HCT116 (cell line): ENCODE results near the gene SRRM1. TPM values are rescaled to one million over a fixed set of nuclear protein-coding genes. Genes with fewer than 3 reads are reported as not detected.

ENCODE experiments used
- ATAC-seq: fragments of 200-7000 bp; cut with Tn5 transposase; 2 replicates; pipeline ENCODE4 v1.9.1; 2020; ENCODE audit warnings: mild to moderate bottlenecking, moderate library complexity
- BruUV-seq: library from RNA; stranded (reverse); fragments of 400-500 nt; replicated peaks from 2 replicates; lab custom pipeline; 2021; lab: Mats Ljungman, UMichigan
- CTCF ChIA-PET: fragments of 300-600 bp; sonication (Branson Sonifier 250); formaldehyde crosslinking; loops from one replicate; lab custom pipeline; 2021; ENCODE audit warnings: antibody characterized with exemption; lab: Charles Lee
- POLR2A ChIA-PET: fragments of 300-600, 350-600 bp; sonication (Branson Sonifier 250); formaldehyde crosslinking; loops from one replicate; lab custom pipeline; 2021; ENCODE audit warnings: antibody characterized with exemption; lab: Charles Lee
- RAD21 ChIA-PET, 2 experiments: fragments of 300-600 bp; sonication (Branson Sonifier 250); formaldehyde crosslinking; loops; one replicate each; lab custom pipeline; 2023; ENCODE audit warnings: low total read pairs in 2 of 2; ENCODE audit not compliant: uncharacterized antibody in 2 of 2, unreplicated experiment in 2 of 2, low non-redundant PET in 1 of 2; lab: Charles Lee
- DNase-seq: peaks from one replicate; pipeline ENCODE4 v3.0.0-alpha.2; 2010; ENCODE audit warnings: low read depth, low spot score
- H2AFZ ChIP-seq: fragments of 200-600 bp; shearing (Covaris generic), sonication (generic); 2 replicates; pipeline ENCODE4 v1.6.1; 2017; ENCODE audit warnings: low read depth, mixed run types, mixed read lengths, antibody characterized with exemption, low read length; ENCODE audit not compliant: poor library complexity, severe bottlenecking
- H3K27ac ChIP-seq: 2 replicates; pipeline ENCODE4 v1.5.1; 2012; ENCODE audit warnings: low read depth, low read length
- H3K27me3 ChIP-seq: fragments of 200-600 bp; sonication (generic); 2 replicates; pipeline ENCODE4 v1.6.1; 2016; ENCODE audit warnings: mixed run types, low read length, mixed read lengths; ENCODE audit not compliant: insufficient read depth
- H3K36me3 ChIP-seq, 2 experiments: fragments of 200-500 bp in 1 of 2; fragments of 200-600 bp in 1 of 2; sonication (Bioruptor generic) in 1 of 2; sonication (generic) in 1 of 2; 2 replicates each; pipeline versions ENCODE4 v1.5.1 to v1.6.1; 2014 to 2016; ENCODE audit warnings: low read length in 2 of 2, inconsistent platforms in 1 of 2, mixed read lengths in 1 of 2, mixed run types in 1 of 2; ENCODE audit not compliant: insufficient read depth in 2 of 2, control insufficient read depth in 1 of 2
- H3K4me1 ChIP-seq, 2 experiments: fragments of 200-600 bp in 1 of 2; sonication (generic) in 1 of 2; 2 replicates each; pipeline versions ENCODE4 v1.5.1 to v1.6.1; 2012 to 2017; ENCODE audit warnings: low read length in 2 of 2, inconsistent platforms in 1 of 2, mild to moderate bottlenecking in 1 of 2, mixed read lengths in 1 of 2, mixed run types in 1 of 2, moderate library complexity in 1 of 2; ENCODE audit not compliant: insufficient read depth in 2 of 2, control insufficient read depth in 1 of 2
- H3K4me2 ChIP-seq: fragments of 200-600 bp; sonication (generic); 2 replicates; pipeline ENCODE4 v1.6.1; 2017; ENCODE audit warnings: mixed run types, low read length, mixed read lengths
- H3K4me3 ChIP-seq, 2 experiments: fragments of 200-600 bp in 1 of 2; sonication (generic) in 1 of 2; replicated peaks in 1 of 2; 2 replicates each; pipeline ENCODE4 v1.5.1; 2011 to 2016; ENCODE audit warnings: low read length in 2 of 2, control low read depth in 1 of 2, low read depth in 1 of 2, mild to moderate bottlenecking in 1 of 2, mixed read lengths in 1 of 2, mixed run types in 1 of 2
- H3K79me2 ChIP-seq: fragments of 200-600 bp; sonication (generic); 2 replicates; pipeline ENCODE4 v1.6.1; 2017; ENCODE audit warnings: mild to moderate bottlenecking, mixed run types, low read length, moderate library complexity, mixed read lengths; ENCODE audit not compliant: insufficient read depth
- H3K9ac ChIP-seq: fragments of 200-600 bp; sonication (generic); 2 replicates; pipeline ENCODE4 v1.6.1; 2016; ENCODE audit warnings: low read length, mixed read lengths
- H3K9me2 ChIP-seq: fragments of 200-600 bp; sonication (generic), shearing (Covaris generic); 2 replicates; pipeline ENCODE4 v1.6.1; 2017; ENCODE audit warnings: mixed run types, mild to moderate bottlenecking, moderate library complexity; ENCODE audit not compliant: insufficient read depth
- H3K9me3 ChIP-seq, 2 experiments: fragments of 200-500 bp in 1 of 2; fragments of 200-600 bp in 1 of 2; sonication (Bioruptor generic) in 1 of 2; sonication (generic) in 1 of 2; 2 replicates each; pipeline ENCODE4 v1.6.1; 2014 to 2017; ENCODE audit warnings: low read length in 2 of 2, mixed read lengths in 2 of 2, inconsistent platforms in 1 of 2, low read depth in 1 of 2, mild to moderate bottlenecking in 1 of 2, mixed run types in 1 of 2, moderate library complexity in 1 of 2; ENCODE audit not compliant: control insufficient read depth in 1 of 2, insufficient read depth in 1 of 2
- H4K20me1 ChIP-seq: fragments of 200-600 bp; sonication (generic), shearing (Covaris generic); 2 replicates; pipeline ENCODE4 v1.6.1; 2017; ENCODE audit warnings: mixed run types, mild to moderate bottlenecking, moderate library complexity; ENCODE audit not compliant: insufficient read depth
- ATF3 ChIP-seq: IDR thresholded peaks from 2 replicates; pipeline ENCODE4 v1.6.1; 2012
- CBX3 ChIP-seq: IDR thresholded peaks from 2 replicates; pipeline ENCODE4 v1.6.1; 2012; ENCODE audit warnings: low read depth
- CEBPB ChIP-seq: IDR thresholded peaks from 2 replicates; pipeline ENCODE4 v1.6.1; 2012; ENCODE audit warnings: low read depth
- EGR1 ChIP-seq: IDR thresholded peaks from 2 replicates; pipeline ENCODE4 v1.6.1; 2012; ENCODE audit warnings: low read depth
- EZH2 ChIP-seq: fragments of 200-600 bp; sonication (generic); IDR thresholded peaks from 2 replicates; pipeline ENCODE4 v1.6.1; 2017; ENCODE audit warnings: antibody characterized with exemption, mixed run types
- FOSL1 ChIP-seq: IDR thresholded peaks from 2 replicates; pipeline ENCODE4 v1.6.1; 2012; ENCODE audit warnings: low read depth
- JUND ChIP-seq: IDR thresholded peaks from 2 replicates; pipeline ENCODE4 v1.6.1; 2012
- MAX ChIP-seq: IDR thresholded peaks from 2 replicates; pipeline ENCODE4 v1.6.1; 2012
- POLR2A ChIP-seq: IDR thresholded peaks from 2 replicates; pipeline ENCODE4 v1.7.0; 2011; ENCODE audit warnings: borderline replicate concordance; ENCODE audit not compliant: insufficient read depth, insufficient read length; ENCODE audit errors: extremely low read depth
- RAD21 ChIP-seq: IDR thresholded peaks from 2 replicates; pipeline ENCODE4 v1.6.1; 2012; ENCODE audit warnings: low read depth, mild to moderate bottlenecking
- SIN3A ChIP-seq: IDR thresholded peaks from 2 replicates; pipeline ENCODE4 v1.6.1; 2012; ENCODE audit warnings: low read depth
- SP1 ChIP-seq: IDR thresholded peaks from 2 replicates; pipeline ENCODE4 v1.6.1; 2012; ENCODE audit warnings: low read depth
- SRF ChIP-seq: IDR thresholded peaks from 2 replicates; pipeline ENCODE4 v1.6.1; 2012; ENCODE audit warnings: low read depth
- TCF7L2 ChIP-seq: IDR thresholded peaks from 2 replicates; pipeline ENCODE4 v1.7.0; 2011; ENCODE audit warnings: borderline replicate concordance, inconsistent platforms; ENCODE audit not compliant: insufficient read depth, insufficient read length; ENCODE audit errors: extremely low read depth
- ZBTB33 ChIP-seq: IDR thresholded peaks from 2 replicates; pipeline ENCODE4 v1.6.1; 2011; ENCODE audit warnings: mild to moderate bottlenecking, low read length, moderate library complexity; ENCODE audit not compliant: insufficient replicate concordance; ENCODE audit errors: extremely low read depth
- ZFX ChIP-seq: fragments of 450-650 bp; IDR thresholded peaks from 2 replicates; pipeline ENCODE4 v1.6.1; 2017
- ZNF274 ChIP-seq: fragments of 200-500 bp; sonication (Bioruptor generic); IDR thresholded peaks from 2 replicates; pipeline ENCODE4 v1.6.1; 2014; ENCODE audit warnings: mild to moderate bottlenecking, low read depth, low read length, inconsistent platforms
- intact Hi-C: fragments of 100-400 bp; cut with micrococcal nuclease; formaldehyde crosslinking; loops from 2 replicates; pipeline ENCODE4 v1.10.0; 2022
- total RNA-seq: library from RNA; stranded (reverse); gene quantifications from one replicate; pipeline ENCODE4 v1.2.1, GENCODE V29; 2021; ENCODE audit not compliant: unreplicated experiment
- TF ChIP-seq, protein P1 (sequence below), 3 experiments: fragments of 200-600 bp in 1 of 3; sonication (generic) in 1 of 3; IDR thresholded peaks in 2 of 3; conservative IDR thresholded peaks in 1 of 3; 2 replicates each; pipeline ENCODE4 v1.5.1; 2012 to 2017; ENCODE audit warnings: low read depth in 2 of 3, low read length in 2 of 3, antibody characterized with exemption in 1 of 3, borderline replicate concordance in 1 of 3, control low read depth in 1 of 3, mild to moderate bottlenecking in 1 of 3, mixed read lengths in 1 of 3, mixed run types in 1 of 3, moderate library complexity in 1 of 3; ENCODE audit not compliant: insufficient read depth in 1 of 3

Gene SRRM1
- total RNA-seq, 1 experiment from 2014 or later: 184 TPM

DNA sequence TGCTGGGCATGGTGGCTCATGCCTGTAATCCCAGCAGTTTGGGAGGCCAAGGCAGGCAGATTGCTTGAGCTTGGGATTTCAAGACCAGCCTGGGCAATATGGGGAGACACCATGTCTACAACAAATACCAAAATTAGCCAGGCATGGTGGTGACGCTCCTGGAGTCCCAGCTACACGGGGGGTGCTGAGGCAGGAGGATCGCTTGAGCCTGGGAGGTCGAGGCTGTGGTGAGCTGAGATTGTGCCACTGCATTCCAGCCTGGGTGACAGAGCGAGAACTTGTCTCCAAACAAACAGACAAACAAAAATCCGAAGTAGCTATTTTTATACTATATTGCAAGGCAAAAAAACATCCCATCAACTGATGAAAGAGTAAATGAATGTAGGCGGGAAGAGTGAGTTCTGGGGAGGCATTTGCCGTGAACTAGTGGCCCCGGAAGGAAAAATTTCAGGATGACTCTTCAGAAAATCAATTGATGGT lies 46.7 kb upstream of the SRRM1 start:
- Histone ChIP-seq H3K4me3 (no peak overlapping the region), H3K27ac (no peak overlapping the region), H3K79me2 (no peaks in the 10 kb centered on the region), H3K4me1 (peaks cover 0 to 5% of the 10 kb centered on the region in 2 experiments; a peak in 1 of 4 replicates), H3K4me2 (no peak overlapping the region), H3K36me3 (no peaks in the 10 kb centered on the region), H4K20me1 (no peaks in the 10 kb centered on the region), H3K9me2 (no peaks in the 10 kb centered on the region), H2AFZ (no peak overlapping the region), H3K9ac (no peak overlapping the region), H3K27me3 (no peaks in the 10 kb centered on the region), H3K9me3 (no peaks in the 10 kb centered on the region)
- ChIA-PET POLR2A (no interaction called here), CTCF (interaction anchor here (1.2 kb wide), 2 partner anchors 9 to 234 kb away, joined by 3 to 8 read pairs; no protein-coding TSS in a partner anchor), RAD21 (interaction anchor here in 1 of 2 experiments (1.0 kb wide), 1 partner anchor 18 kb away, joined by 3 read pairs; no protein-coding TSS in a partner anchor)
- ATAC-seq (no peak), DNase-seq (no peak)
- intact Hi-C loops: no loop called here
- no TSS peak for BruUV-seq
- TF ChIP-seq CBX3 (no peak), ZNF274 (no peak), FOSL1 (no peak), JUND (no peak), ZBTB33 (no peak), SIN3A (no peak), TCF7L2 (no peak), CEBPB (no peak), ZFX (no peak), RAD21 (no peak), MAX (no peak), EGR1 (no peak), SRF (no peak), EZH2 (no peak), POLR2A (no peak), ATF3 (no peak), SP1 (no peak)
- TF ChIP-seq, protein P1, sequence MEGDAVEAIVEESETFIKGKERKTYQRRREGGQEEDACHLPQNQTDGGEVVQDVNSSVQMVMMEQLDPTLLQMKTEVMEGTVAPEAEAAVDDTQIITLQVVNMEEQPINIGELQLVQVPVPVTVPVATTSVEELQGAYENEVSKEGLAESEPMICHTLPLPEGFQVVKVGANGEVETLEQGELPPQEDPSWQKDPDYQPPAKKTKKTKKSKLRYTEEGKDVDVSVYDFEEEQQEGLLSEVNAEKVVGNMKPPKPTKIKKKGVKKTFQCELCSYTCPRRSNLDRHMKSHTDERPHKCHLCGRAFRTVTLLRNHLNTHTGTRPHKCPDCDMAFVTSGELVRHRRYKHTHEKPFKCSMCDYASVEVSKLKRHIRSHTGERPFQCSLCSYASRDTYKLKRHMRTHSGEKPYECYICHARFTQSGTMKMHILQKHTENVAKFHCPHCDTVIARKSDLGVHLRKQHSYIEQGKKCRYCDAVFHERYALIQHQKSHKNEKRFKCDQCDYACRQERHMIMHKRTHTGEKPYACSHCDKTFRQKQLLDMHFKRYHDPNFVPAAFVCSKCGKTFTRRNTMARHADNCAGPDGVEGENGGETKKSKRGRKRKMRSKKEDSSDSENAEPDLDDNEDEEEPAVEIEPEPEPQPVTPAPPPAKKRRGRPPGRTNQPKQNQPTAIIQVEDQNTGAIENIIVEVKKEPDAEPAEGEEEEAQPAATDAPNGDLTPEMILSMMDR (IDR thresholded peaks at IDR 0.05 in 2 of 3, conservative IDR thresholded peaks at IDR 0.05 in 1 of 3; ENCODE audit: borderline replicate concordance in 1 of 3, insufficient read depth in 1 of 3, low read depth in 2 of 3, low read length in 2 of 3): no peak
